Stomach smooth muscle (tissue), 2 donors: ENCODE results near the gene PER3.

Experiments
- H3K27ac ChIP-seq: one replicate; pipeline ENCODE4 v1.7.0; 2013; ENCODE audit warnings: mild to moderate bottlenecking, low read length, inconsistent platforms
- H3K27me3 ChIP-seq, 2 donors: one replicate each; pipeline ENCODE4 v1.7.0; 2013; ENCODE audit warnings: low read length in 2 of 2; ENCODE audit not compliant: insufficient read depth in 2 of 2, control insufficient read depth in 1 of 2
- H3K36me3 ChIP-seq, 2 donors: one replicate each; pipeline ENCODE4 v1.7.0; 2013; ENCODE audit warnings: low read length in 2 of 2; ENCODE audit not compliant: control insufficient read depth in 2 of 2, insufficient read depth in 2 of 2
- H3K4me1 ChIP-seq: one replicate; pipeline ENCODE4 v1.7.0; 2013; ENCODE audit warnings: low read length; ENCODE audit not compliant: control insufficient read depth, insufficient read depth
- H3K4me3 ChIP-seq, 2 donors: one replicate each; pipeline ENCODE4 v1.7.0; 2013; ENCODE audit warnings: low read length in 2 of 2
- H3K9ac ChIP-seq, 2 donors: one replicate each; pipeline ENCODE4 v1.7.0; 2013; ENCODE audit warnings: low read length in 2 of 2, mild to moderate bottlenecking in 1 of 2
- H3K9me3 ChIP-seq, 2 donors: one replicate each; pipeline ENCODE4 v1.7.0; 2013; ENCODE audit warnings: low read length in 2 of 2; ENCODE audit not compliant: control insufficient read depth in 2 of 2
- donor health status: healthy.
- donor health status: Pancreatic carcinoma.

PER3 gene

GRCh38 chr1:7755448-7755847 lies 28.6 kb upstream of the PER3 start:
- no peaks in the 10 kb centered on the region for H3K36me3 ChIP-seq
- no peaks in the 10 kb centered on the region for H3K9me3 ChIP-seq
- H3K4me1 ChIP-seq: peaks cover 5% of the 10 kb centered on the region
- no peak overlapping the region for H3K4me3 ChIP-seq
- H3K27ac ChIP-seq: no peak overlapping the region
- H3K9ac ChIP-seq: no peak overlapping the region
- H3K27me3 ChIP-seq: no peaks in the 10 kb centered on the region

DNA sequence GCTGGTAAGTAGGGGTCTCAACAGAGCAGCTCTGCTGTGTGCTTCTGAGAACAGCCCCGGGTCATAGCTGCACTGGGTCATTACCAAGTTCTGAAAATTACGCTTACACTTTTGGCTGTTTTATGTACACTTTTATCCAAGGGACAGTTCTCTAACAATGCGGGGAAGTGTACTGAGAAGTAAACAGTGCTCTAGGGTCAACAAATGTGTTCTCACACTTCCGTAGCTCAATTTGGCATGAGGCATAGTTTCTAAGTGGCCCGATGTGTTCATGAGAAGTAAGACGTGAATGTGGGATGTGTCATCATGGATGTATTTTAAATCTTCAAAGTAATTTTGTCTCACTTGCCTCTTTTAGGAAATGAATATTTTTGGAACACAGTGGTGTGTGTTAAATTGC lies 23.8 kb upstream of the PER3 start:
- Histone ChIP-seq H3K9me3 (no peaks in the 10 kb centered on the region), H3K9ac (no peak overlapping the region)

GRCh38 chr1:7761103-7761502 lies 23.0 kb upstream of the PER3 start:
- H3K4me1 ChIP-seq: no peaks in the 10 kb centered on the region
- no peak overlapping the region for H3K27ac ChIP-seq
- H3K27me3 ChIP-seq: no peaks in the 10 kb centered on the region
- no peak overlapping the region for H3K9ac ChIP-seq
- no peaks in the 10 kb centered on the region for H3K9me3 ChIP-seq
- H3K36me3 ChIP-seq: no peaks in the 10 kb centered on the region
- H3K4me3 ChIP-seq: no peak overlapping the region

More for the DNA sequence above, 23.8 kb upstream of the PER3 start:
- H3K36me3 ChIP-seq: no peaks in the 10 kb centered on the region
- no peaks in the 10 kb centered on the region for H3K27me3 ChIP-seq
- no peaks in the 10 kb centered on the region for H3K4me1 ChIP-seq
- no peak overlapping the region for H3K4me3 ChIP-seq
- H3K27ac ChIP-seq: no peak overlapping the region

DNA sequence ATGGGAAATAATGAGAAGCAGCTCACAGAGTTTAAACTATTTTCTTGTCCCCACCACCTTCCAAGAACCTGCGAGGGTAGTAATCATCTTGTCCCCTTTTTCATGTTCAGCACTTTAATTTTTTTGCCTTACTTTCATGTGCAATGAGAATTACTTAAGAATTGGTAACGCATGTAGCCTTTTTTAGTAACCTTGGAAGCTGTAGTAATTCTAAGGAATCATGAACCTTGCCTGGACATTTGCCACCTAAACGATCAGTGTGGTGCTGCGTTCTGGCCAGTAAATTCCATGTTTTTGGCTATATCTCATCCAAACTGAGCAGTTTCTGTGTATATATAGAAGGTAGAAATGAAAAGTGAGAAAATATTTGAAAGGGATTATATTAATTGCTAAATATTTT lies 16.9 kb upstream of the PER3 start:
- no peaks in the 10 kb centered on the region for H3K27me3 ChIP-seq
- H3K9me3 ChIP-seq: no peaks in the 10 kb centered on the region
- H3K4me1 ChIP-seq: peaks cover 7% of the 10 kb centered on the region
- H3K27ac ChIP-seq: no peak overlapping the region
- no peak overlapping the region for H3K4me3 ChIP-seq
- no peaks in the 10 kb centered on the region for H3K36me3 ChIP-seq
- no peak overlapping the region for H3K9ac ChIP-seq

GRCh38 chr1:7768583-7768982 lies 15.5 kb upstream of the PER3 start:
- Histone ChIP-seq H3K27ac (no peak overlapping the region), H3K9me3 (no peaks in the 10 kb centered on the region), H3K4me3 (no peak overlapping the region), H3K4me1 (peaks cover 9% of the 10 kb centered on the region), H3K9ac (no peak overlapping the region), H3K36me3 (peaks cover under 1 to 2% of the 10 kb centered on the region in 2 donors), H3K27me3 (no peaks in the 10 kb centered on the region)

- peaks cover 9% of the 10 kb centered on the region for H3K4me1 ChIP-seq
- H3K9ac ChIP-seq: no peak overlapping the region
- no peaks in the 10 kb centered on the region for H3K27me3 ChIP-seq
- H3K36me3 ChIP-seq: peaks cover 2 to 9% of the 10 kb centered on the region in 2 donors
- H3K4me3 ChIP-seq: no peak overlapping the region
- no peak overlapping the region for H3K27ac ChIP-seq
- no peaks in the 10 kb centered on the region for H3K9me3 ChIP-seq
Observed at GRCh38 chr1:7769673-7770412, 14.2 kb upstream of the PER3 start.

DNA sequence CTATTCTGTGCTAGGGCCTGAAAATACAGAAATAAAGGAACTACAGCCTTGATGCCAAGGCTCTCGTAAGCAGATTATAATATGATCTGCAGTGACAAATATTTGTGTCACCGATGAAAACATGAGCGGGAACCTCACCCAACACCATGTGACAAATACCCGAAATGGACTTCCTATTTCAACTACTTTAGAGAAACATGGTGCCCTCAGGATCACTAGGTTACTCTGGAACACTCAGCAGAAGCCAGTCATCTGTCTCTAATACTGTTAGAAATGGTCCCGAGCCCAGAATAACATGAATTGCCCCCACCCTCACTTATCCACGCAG lies 13.5 kb upstream of the PER3 start:
- Histone ChIP-seq H3K9me3 (no peaks in the 10 kb centered on the region), H3K4me1 (peaks cover 9% of the 10 kb centered on the region), H3K27me3 (no peaks in the 10 kb centered on the region), H3K36me3 (peaks cover 2 to 10% of the 10 kb centered on the region in 2 donors), H3K9ac (peak overlapping the region; percentile 55 to 73), H3K4me3 (peak overlapping the region; percentile 88 to 92), H3K27ac (peak overlapping the region; percentile 26)

DNA sequence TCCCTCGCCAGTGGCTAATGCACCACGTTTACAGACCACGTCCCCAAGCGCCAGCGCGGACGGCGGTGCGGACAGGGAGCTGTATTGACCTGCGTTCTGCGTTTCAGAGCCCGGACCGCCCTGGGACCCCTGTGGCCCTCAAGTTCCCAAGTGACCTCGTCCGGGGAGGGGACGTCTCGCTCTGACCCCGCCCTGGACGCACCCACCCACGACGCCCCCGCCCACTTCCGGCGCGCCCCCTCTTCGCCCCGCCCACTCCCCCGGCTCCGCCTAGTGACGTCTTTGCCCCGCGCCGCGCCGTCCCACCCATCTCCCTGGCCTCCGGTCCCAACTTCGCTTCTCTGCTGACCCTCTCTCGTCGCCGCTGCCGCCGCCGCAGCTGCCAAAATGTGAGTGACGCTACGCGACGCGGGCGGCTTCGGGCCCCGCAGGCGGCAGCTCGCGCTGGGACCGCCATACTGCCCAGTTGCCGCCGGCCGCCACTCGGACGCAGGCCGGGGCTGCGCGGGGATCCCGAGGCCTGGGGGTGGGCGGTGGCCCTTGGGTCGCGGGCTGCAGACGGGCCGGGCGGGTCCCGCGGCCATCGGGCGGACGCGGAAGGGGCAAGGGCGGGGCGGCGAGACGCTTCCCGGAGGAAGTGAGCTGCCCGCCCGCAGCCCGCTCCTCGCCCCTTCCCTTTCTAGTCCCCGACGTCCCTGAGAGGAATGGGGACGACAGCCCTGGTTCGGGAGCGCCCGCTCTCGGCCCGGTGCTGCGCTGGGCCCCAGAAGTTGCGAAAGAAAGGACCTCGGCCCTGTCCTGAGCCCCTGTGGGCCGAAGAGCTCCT lies 12.9 kb upstream of the PER3 start, which contains the start of gene VAMP3:
VAMP3 (plus strand) TSS at position 300 of the 826 bp plus-strand sequence; CDS start at position 388, 88 bp downstream.
- peaks cover 2 to 10% of the 10 kb centered on the region in 2 donors for H3K36me3 ChIP-seq
- H3K27me3 ChIP-seq: no peaks in the 10 kb centered on the region
- H3K27ac ChIP-seq: peak within 1 kb of the TSS; percentile 53
- peak within 1 kb of the TSS; percentile 73 to 74 for H3K9ac ChIP-seq
- peaks cover 9% of the 10 kb centered on the region for H3K4me1 ChIP-seq
- peak within 1 kb of the TSS; percentile 88 to 92 for H3K4me3 ChIP-seq
- no peaks in the 10 kb centered on the region for H3K9me3 ChIP-seq

GRCh38 chr1:7771823-7772299 lies 12.2 kb upstream of the PER3 start:
- H3K9ac ChIP-seq: peak overlapping the region; percentile 73 to 74
- H3K27me3 ChIP-seq: no peaks in the 10 kb centered on the region
- no peaks in the 10 kb centered on the region for H3K9me3 ChIP-seq
- peaks cover 2 to 10% of the 10 kb centered on the region in 2 donors for H3K36me3 ChIP-seq
- H3K4me1 ChIP-seq: peaks cover 9% of the 10 kb centered on the region
- peak overlapping the region; percentile 88 to 92 for H3K4me3 ChIP-seq
- H3K27ac ChIP-seq: peak overlapping the region; percentile 53

GRCh38 chr1:7777591-7777990 lies 6.5 kb upstream of the PER3 start:
- Histone ChIP-seq H3K9ac (no peak overlapping the region), H3K4me3 (no peak overlapping the region), H3K4me1 (no peaks in the 10 kb centered on the region), H3K27me3 (no peaks in the 10 kb centered on the region), H3K36me3 (peaks cover 25 to 41% of the 10 kb centered on the region in 2 donors), H3K27ac (no peak overlapping the region), H3K9me3 (no peaks in the 10 kb centered on the region)
